GM18517 (cell line): ENCODE data around the gene SLC17A9.

Experiments
- ATAC-seq: cut with Tn5 transposase; IDR thresholded peaks from one replicate; pipeline ENCODE4 v1.9.1; 2021; ENCODE audit warnings: mild to moderate bottlenecking, moderate library complexity; ENCODE audit not compliant: unreplicated experiment

SLC17A9 gene, protein sequence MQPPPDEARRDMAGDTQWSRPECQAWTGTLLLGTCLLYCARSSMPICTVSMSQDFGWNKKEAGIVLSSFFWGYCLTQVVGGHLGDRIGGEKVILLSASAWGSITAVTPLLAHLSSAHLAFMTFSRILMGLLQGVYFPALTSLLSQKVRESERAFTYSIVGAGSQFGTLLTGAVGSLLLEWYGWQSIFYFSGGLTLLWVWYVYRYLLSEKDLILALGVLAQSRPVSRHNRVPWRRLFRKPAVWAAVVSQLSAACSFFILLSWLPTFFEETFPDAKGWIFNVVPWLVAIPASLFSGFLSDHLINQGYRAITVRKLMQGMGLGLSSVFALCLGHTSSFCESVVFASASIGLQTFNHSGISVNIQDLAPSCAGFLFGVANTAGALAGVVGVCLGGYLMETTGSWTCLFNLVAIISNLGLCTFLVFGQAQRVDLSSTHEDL

DNA sequence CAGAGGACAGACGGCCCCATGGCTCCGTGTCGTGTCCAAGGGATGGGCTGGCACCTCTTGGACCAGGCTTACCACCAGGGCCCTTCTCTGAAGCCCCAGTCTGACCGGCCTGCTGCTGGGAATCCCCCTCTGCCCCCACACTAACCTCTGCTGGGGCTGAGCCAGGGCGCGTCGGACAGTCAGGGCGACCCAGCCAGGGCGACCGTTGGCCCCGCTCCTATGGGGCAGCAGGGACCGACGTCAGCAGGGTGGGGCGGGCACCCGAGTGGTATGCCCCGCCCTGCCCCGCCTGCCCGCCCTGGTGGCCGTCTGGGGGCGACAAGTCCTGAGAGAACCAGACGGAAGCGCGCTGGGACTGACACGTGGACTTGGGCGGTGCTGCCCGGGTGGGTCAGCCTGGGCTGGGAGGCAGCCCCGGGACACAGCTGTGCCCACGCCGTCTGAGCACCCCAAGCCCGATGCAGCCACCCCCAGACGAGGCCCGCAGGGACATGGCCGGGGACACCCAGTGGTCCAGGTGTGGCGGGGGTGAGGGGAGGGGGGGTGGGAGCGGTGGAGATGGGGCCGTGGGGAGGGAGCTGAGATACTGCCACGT is at the start of gene SLC17A9:
SLC17A9 (plus strand) TSS at position 337 of the 595 bp plus-strand sequence; CDS start at position 459, 122 bp downstream.
- no peak for ATAC-seq

DNA sequence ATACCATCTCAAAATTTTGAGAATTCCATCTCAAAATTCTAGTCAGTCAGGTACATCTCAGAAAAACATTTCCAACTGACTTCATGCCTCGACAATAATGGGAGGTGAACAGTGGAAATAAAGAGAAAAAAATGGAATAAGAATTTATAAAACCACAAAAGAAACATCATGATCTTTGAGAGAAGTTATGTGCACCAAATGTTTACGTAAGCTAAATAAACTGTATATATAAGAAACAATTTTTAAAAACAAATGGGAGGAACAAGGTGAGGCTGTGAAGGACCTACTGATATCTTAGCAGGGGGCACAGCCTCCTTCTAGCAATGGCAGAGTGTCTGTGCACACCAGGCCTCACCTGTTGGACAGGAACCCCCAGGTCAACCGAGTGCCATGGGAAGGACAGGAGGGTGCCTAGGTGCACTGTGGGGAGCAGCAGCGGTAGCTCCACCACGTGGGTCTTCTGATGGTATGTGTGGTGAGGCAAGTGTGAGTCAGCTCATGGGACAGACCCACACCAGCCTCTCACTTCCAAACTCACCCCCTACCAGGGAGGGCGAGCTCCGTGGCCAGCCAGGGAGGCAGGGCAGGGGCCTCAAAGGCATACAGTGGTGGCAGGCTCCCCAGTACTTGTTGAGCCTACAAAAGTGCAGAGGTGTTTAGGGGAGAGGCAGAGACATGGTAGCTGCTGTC is 49.4 kb upstream of the SLC17A9 start:
- ATAC-seq = no peak

DNA sequence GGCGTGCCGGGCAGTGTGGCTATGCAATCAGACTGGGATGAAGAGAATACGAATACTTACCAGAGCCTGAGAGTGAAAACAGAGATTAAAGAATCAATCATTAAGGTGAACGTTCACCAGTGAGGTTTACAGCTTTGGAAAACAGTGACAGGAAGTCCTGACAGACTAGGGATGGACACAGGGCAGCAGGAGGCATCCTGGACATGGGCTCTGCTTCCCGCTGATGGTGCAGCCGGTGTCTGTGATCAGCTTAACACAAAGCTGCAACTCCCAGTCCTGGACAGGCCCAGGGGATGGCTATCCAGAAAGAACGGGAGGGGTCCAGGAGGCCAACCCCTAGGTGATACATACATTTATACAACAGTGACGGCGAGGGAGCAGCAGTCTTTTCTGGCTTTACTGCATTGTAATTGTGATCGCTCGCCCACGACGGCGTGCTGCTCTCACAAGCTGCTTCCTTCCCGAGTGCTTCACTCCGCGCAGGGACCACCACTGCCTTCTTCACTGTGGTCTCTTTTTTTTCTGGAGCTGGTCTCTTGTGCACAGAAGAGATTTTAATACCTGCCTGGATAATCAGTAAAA is 46.9 kb upstream of the SLC17A9 start:
- ATAC-seq = no peak

DNA sequence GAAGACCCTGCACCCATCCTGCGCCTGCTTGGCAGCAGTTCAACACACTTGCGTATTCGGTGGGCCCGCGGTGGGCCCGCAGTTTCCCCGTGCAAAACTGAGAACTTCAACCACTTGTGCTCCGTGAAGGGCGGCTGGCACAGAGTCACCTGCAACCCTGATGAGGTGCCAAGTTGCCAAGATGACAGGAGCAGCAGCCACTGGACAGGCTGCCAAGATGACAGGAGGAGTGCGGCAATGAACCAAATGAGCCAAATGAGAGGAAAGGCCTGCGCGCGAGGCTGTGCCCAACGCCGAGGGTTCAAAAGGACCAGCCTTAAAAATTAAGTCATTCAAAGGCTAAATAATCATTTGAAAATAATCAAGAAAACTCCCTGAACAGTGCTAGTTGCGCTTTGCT is 46.3 kb upstream of the SLC17A9 start:
- ATAC-seq = no peak

DNA sequence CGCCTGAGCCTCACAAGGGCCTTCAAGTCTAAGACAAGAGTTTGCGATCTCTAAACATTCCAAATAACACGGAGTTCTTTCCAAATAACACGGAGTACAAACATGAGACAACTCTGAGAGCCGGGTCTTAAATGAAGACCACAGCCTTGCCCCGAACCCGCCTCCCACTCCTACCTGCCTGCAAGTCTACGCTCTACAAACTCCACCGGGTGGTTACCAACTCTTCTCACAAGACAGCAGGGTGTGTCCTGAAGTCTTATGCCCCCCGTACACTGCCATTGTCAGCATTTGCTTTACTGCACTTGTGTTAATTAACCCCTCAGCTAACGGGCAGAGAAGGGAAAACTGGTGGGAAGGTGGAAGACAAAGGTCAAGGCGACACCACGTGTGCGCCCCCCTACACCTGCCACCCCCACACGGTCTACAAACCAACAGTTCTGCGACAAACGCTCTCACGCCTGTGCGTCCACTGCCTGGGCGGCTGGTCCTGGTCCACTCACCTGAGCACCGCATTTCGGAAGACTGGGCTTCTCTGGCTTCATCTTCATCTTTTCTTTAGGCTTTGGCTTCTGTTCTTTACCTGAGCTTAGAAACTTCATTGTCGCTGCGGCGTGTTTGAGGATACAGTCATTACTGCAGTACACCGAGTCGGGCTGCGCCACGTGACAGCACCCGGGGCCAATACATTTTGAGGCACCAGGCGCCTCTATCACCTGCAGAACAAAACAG is 45.7 kb upstream of the SLC17A9 start:
- no peak for ATAC-seq

DNA sequence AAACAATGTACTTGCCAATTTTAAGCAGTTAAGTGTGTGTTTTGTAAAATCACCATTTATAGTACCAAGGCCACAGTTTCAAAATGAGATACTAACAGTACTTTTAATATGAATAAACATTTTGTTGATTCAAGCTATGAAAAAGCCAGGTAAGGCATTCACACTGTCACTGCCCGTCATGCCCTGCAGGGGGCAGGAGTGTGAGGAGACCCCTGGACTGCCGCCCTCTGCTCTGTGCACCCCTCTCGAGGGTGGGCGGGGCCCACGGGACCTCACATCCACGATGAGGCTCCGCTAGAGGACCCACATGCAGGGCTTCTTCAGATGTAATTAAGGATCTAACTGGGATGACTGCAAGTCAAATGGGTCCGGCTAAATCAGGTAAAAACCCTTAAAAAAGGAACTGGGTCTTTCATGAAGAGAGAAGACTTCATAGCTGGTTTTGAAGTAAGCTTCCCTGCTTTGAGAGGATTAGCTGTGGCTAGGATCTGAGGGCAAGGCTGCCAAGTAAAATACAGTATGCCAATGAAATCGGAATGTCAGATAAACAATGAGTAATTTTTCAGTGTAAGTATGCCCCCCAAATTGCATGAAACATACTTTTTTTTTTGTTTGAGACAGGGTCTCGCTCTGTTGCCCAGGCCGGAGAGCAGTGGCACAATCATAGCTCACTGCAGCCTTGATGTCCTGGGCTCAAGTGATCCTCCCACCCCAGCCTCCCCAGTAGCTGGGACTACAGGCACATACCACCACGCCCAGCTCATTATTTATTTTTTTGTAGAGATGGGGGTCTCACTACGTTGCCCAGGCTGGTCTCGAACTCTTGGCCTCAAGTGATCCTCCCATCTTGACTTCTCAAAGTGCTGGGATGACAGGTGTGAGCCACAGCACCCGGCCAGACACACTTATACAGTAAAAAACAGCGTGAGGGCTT is 44.9 kb upstream of the SLC17A9 start:
- no peak for ATAC-seq

DNA sequence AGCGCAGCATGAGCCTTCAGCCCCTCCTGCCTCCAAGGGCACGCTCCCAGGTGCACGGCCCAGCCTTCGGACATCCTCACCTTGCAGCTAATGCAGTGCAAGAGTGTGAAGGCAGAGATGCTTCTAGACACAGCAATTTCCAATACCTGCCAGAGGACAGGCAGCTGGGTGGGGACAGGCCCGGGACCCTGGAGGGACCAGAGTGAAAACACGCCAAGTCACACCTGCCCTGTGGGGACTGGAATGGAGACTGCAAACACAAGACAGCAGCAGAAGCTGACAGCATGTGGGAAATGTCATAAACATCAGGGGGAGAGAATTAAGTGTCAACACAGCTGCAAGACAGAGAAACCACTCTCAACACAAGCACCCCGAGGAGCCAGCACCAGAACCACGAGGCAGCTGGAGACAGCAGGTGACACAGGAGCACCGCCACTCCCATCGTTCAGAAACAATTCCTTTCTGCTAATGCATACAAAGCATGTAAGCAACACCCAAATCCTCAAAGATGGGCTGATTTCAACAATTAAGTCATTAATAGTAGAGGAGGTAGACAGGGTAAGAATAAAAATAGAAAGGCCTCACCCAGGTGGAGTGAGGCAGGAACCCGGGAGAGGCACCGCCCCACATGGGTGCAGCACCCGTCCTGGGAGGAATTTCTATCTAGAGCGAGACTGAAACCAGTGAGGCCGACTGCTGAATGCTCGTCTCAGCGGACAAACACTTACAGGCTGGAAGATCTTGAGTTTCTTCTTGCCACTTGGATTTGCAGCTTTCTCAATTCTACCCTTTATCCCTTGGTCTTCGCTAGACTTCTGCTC is 43.3 kb upstream of the SLC17A9 start:
- ATAC-seq = no peak

DNA sequence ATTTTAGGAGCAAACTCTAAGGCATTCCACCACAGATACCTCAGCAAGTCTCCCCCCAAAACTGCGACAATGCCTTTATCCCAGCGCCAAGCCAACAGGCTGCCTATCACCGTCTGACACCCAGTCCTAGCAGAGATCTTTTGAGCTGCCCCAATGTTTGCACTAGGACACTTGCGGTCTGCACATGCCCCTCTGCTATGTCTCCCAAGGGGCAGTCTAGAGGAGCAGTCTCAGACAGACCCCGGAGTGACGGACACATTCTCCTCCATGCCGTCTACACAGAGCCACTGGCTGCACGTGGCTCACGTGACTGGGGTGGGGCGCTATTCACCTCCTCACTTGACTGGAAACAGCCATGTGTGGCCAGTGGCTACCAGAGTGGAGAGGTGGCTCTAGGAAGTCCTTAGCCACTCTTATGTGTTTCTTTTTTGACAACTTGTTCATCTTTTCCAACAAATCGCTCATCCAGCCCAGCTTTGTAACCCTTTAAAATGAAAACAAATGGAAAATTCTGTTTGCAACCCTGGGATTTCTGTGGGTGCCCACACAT is 42.2 kb upstream of the SLC17A9 start:
- ATAC-seq = no peak

DNA sequence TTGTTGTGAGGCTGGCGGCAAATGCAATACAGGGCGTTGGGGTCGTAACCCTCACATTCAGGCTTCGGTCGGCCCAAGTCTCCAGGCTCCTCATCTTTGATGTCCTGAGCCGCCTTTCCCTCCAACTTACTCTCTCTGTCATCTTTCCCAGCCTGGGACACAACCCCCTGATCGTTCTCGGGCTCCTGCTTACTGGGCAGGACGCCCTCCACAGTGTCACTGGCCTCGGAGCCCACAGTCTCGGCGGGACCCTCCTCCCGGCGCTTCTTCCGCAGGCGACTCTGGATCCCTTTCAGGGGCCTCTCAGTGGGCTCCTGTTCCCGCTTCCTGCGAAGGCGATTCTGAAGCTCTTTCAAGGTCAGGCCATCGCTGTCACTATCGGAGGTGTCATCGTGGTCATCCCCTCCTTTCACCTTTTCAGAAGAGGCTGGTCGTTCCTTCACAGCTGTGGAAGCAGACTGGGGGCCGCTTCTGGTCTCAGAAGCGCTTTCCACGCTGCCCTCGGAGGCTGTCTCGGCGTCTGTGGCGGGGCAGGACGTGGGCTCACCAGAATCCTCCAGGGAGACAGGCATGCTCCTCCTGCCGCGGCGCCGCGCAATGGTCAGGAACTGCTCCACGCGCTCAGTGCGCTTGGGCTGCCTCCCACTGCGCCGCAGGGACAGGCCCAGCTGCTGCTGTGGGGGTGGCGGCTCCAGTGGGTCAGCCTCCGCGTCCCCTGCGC is 41.6 kb upstream of the SLC17A9 start:
- ATAC-seq = no peak

DNA sequence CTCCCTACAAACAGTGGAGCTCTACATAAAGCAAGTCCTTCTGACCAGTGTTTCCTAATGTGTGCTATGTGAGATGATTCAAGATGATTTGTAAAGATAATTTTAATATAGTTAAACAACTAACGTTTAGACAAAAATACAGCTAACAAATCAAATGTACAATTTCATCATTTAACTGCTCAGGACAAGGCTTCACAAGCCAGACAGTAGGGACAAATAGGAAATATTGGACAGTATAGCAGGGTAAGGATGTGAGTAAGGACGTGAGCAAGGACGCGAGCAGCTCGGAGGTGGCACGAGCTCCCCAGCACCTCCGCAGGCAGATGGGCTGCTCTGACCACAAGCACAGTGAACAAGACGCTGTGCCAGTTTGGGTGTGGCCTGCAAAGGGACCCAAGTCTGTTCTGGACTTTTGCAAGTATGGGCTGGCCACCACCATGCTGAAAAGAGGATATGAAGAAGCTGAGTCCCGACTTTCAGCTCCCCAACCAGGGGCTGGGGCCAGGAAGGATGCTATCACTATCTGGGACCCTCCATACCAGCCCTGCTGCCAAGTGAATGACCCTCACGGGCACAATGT is 40.7 kb upstream of the SLC17A9 start:
- no peak for ATAC-seq

DNA sequence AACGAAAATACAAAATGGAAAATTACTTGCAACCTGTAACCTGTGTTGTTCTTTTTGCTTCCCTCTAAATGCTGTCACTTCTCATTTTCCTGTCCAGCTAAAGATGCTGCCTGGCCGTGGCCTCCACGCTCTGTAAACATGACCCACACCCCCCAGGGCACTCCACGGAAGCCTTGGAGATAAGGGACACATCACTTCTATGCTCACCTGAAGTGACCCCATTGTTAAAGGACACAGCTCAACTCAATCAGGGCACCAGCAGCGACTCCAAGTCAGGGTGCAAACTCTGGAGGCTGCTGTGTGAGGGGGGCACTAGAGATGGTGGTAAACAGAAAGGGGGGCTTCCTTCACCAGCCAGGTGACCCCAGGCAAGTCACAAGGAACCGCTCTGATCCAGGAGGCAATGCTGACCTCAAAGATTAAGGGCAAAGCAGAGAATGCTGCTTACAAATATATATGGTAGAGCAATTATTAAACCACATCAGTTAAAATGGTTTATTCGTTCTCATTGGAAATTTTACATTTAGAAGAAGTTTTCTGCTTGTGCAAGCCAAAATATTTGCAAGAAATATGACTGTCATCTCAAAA is 39.4 kb upstream of the SLC17A9 start:
- ATAC-seq = no peak

DNA sequence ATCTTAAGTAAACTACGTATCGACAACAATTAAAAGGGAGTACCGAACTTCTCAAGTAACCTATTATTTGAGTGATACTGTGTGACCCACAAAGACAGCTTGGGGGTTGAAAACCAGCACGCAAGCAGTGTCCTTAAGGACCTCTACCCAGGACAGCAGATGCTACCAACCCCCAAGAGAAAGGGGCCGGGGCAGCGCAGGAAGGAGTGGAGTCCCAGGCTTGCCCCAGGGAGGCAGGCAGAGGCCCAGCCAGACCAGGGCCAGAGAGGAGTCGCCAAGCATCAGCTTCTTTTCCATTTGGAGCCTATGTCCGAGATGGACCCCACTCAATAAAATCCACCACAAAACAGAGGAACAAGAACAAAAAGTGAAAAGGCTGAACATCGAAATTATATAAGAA is 38.1 kb upstream of the SLC17A9 start:
- no peak for ATAC-seq

DNA sequence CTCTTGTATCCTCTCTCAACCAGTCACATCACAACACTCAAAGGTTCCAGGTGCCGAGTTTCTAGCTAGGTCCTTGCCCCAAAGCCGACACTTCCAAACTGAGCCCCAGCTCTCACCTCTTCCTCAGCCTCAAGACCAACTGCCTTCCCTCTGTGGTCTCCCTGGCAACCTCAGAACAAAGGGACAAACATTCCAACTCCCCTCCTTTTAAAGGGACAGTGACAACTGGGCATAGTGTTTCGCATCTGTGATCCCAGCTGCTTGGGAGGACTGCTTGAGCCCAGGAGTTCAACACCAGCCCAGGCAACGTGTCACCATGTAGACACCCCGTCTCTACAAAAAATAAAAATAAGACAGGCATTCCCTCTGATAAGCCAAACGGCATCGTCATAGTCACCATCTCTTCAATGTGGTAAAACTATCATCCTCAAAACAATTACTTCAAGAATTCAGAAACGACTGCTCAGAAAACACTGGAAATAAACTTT is 37.5 kb upstream of the SLC17A9 start:
- no peak for ATAC-seq

DNA sequence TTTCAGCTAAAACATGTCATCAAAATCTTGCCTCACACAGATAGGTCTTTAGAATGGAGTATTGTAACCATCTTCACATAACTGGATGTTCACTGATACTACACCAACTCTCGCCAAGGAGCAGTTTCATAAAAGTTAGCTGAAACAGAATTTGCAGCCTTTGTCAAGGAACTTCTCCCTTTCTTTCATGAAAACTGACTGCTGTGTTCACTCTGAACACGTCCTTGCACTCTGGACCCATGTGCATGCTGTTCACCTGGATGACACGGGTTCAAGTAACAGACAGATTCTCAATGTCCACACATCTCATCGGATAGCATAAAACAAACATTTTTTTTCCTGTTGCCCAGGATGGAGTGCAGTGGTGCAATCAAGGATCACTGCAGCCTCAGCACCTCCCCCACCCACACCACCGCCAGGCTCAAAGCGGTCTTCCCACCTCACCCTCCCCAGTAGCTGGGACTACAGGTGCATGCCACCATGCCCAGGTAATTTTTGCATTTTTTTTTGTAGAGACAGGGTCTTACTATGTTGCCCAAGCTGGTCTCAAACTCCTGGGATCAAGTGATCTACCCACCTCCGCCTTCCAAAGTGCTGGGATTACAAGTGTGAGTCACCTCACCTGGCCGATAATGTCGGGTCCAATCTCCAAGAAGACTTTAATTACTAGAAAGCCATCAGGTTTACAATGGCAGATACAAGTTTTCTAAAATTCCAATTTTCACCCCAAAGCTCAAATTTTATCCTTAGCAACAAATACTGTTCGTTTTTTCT is 35.6 kb upstream of the SLC17A9 start:
- ATAC-seq = no peak

DNA sequence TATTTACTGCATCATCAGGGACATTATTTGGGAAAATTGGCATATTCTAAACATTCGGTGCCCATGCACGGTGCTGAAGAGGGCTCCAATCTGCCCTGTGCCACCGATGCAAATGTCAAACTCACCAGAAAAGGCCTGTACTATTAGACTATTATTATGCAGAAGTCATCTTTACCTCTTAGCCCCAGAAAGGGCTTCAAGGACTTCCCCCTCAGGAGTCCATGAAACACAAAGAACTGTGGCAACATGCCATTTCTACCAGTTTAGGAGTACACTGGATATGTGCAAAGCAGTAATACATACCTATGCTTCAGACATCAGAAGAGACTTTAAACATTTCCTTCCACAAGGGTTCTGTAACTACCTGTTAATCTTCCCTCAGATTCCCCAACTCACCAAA is 34.8 kb upstream of the SLC17A9 start:
- ATAC-seq = no peak

DNA sequence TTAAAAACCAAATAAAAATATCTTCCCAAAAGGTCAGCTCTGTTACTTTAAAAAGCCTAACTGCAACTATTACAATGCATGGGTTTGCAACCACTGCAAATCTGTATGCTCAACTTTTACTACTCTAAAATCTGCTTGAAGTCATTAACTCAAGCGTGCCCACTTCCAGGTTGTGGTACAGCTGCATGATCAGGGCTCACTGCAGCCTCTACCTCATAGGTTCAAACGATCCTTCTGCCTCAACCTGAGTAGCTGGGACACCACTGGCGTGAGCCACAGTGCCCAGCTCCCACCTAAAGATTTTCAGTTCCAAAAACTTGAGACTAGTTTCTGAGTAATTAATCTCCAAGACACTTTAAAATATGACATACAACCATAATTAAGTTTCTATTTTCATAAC is 34.4 kb upstream of the SLC17A9 start:
- ATAC-seq = no peak
